ENCODE measurements around the gene PLS1.

- TF ChIP-seq EZH2phosphoT487 (IDR thresholded peaks at IDR 0.05; ENCODE audit: insufficient read depth, low read depth) (no peak), EZH2 (IDR thresholded peaks at IDR 0.05; ENCODE audit: insufficient read depth, poor library complexity, severe bottlenecking) (no peak)
These were observed 46.2 kb upstream of the PLS1 start for GRCh38 chr3:142549986-142550385.
